Suprapubic skin (tissue), 4 donors: ENCODE data around the gene WASHC4.

Experiments used
- POLR2A ChIP-seq, 2 donors: fragments of 450-650 bp; IDR thresholded peaks; one replicate each; pipeline ENCODE4 v1.6.1; 2017; ENCODE audit warnings: antibody characterized with exemption in 2 of 2, mild to moderate bottlenecking in 2 of 2, moderate library complexity in 2 of 2
- POLR2AphosphoS5 ChIP-seq, 3 donors: sonication (generic); formaldehyde crosslinking; IDR thresholded peaks; one replicate each; pipeline ENCODE4 v1.6.1; 2017; ENCODE audit warnings: antibody characterized with exemption in 3 of 3
- TF ChIP-seq, protein P1 (sequence below), 2 donors: fragments of 200-600 bp in 1 of 2; fragments of 450-650 bp in 1 of 2; sonication (generic) in 1 of 2; IDR thresholded peaks; one replicate each; pipeline ENCODE4 v1.5.1; 2016 to 2019; ENCODE audit warnings: antibody characterized with exemption in 2 of 2, mild to moderate bottlenecking in 1 of 2, moderate library complexity in 1 of 2

DNA sequence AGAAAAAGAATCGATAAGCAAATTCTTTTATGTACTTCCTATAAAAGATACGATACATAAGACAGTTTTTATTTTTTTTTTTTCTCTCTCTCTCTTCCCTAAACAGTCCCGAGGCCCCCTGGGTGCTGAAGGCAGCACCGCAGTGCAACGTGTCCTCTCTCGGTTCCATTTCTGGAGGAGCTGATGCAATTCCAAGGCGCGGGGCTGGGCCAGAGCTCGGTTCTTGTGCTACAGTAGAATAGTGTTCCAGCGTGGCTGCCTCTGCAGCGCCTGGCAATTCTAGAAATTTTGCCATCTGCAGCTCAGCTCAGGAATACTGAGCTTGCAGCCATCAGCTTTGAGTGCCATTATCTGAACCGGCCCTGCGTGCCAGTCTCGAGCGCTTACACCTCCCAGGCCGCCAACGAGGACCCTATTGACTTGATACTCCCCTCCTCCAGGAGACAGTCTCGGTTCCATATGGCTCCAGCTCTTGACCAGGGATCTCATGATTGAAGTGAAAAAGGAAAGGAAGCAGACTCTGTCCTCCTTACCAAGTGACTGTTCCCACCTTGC lies 23.9 kb upstream of the WASHC4 start:
- TF ChIP-seq, protein P1, sequence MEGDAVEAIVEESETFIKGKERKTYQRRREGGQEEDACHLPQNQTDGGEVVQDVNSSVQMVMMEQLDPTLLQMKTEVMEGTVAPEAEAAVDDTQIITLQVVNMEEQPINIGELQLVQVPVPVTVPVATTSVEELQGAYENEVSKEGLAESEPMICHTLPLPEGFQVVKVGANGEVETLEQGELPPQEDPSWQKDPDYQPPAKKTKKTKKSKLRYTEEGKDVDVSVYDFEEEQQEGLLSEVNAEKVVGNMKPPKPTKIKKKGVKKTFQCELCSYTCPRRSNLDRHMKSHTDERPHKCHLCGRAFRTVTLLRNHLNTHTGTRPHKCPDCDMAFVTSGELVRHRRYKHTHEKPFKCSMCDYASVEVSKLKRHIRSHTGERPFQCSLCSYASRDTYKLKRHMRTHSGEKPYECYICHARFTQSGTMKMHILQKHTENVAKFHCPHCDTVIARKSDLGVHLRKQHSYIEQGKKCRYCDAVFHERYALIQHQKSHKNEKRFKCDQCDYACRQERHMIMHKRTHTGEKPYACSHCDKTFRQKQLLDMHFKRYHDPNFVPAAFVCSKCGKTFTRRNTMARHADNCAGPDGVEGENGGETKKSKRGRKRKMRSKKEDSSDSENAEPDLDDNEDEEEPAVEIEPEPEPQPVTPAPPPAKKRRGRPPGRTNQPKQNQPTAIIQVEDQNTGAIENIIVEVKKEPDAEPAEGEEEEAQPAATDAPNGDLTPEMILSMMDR (IDR thresholded peaks at IDR 0.05): no peak
- no peak for TF ChIP-seq POLR2AphosphoS5 (IDR thresholded peaks at IDR 0.05)
- no peak for TF ChIP-seq POLR2A (IDR thresholded peaks at IDR 0.05)
